ENCODE measurements around the gene SSB. TPM values are rescaled to one million over a fixed set of nuclear protein-coding genes. Genes with fewer than 3 reads are reported as not detected.

The SSB gene
- total and polyA plus RNA-seq, 2 of the 13 experiments (the other 11 are each of a cell fraction or from before 2014, with no cell fraction given): 109 to 208 TPM

- TF ChIP-seq HNF4G (IDR thresholded peaks at IDR 0.05; ENCODE audit: borderline replicate concordance, low read depth, low read length) (no peak; the same call in 1 of the 2 replicates), HNF4G (CRISPR knock-in tag; IDR thresholded peaks at IDR 0.05; ENCODE audit: borderline replicate concordance, low read depth) (no peak), ZNF136 (CRISPR knock-in tag; IDR thresholded peaks at IDR 0.05; ENCODE audit: low read depth) (0 out of 2 replicates have a peak, but pooled peaks have one; percentile 61), PHF20 (CRISPR knock-in tag; IDR thresholded peaks at IDR 0.05) (peak; percentile 89), CENPT (CRISPR knock-in tag; IDR thresholded peaks at IDR 0.05; ENCODE audit: low read depth) (0 out of 2 replicates have a peak, but pooled peaks have one; percentile 40), GATAD1 (CRISPR knock-in tag; IDR thresholded peaks at IDR 0.05) (peak; percentile 86), HDAC1 (CRISPR knock-in tag; IDR thresholded peaks at IDR 0.05) (peak; percentile 87), IRF9 (CRISPR knock-in tag; IDR thresholded peaks at IDR 0.05; ENCODE audit: borderline replicate concordance) (peak; percentile 98), ZNF549 (CRISPR knock-in tag; IDR thresholded peaks at IDR 0.05) (peak; percentile 75; the same call in 1 of the 2 replicates), RARA (CRISPR knock-in tag; IDR thresholded peaks at IDR 0.05) (peak; percentile 42; the same call in 1 of the 2 replicates), REXO4 (CRISPR knock-in tag; IDR thresholded peaks at IDR 0.05; ENCODE audit: borderline replicate concordance) (no peak; the same call in none of the 2 replicates), HOXA5 (CRISPR knock-in tag; IDR thresholded peaks at IDR 0.05) (0 out of 2 replicates have a peak, but pooled peaks have one; percentile 44), ZBTB40 (IDR thresholded peaks at IDR 0.05) (no peak), ZBTB40 (CRISPR knock-in tag; IDR thresholded peaks at IDR 0.05) (peak; percentile 90), ZNF335 (CRISPR knock-in tag; IDR thresholded peaks at IDR 0.05) (peak; percentile 37; the same call in 1 of the 2 replicates), REPIN1 (CRISPR knock-in tag; IDR thresholded peaks at IDR 0.05; ENCODE audit: borderline replicate concordance, low read depth) (peak; percentile 92), PRMT3 (CRISPR knock-in tag; IDR thresholded peaks at IDR 0.05; ENCODE audit: borderline replicate concordance, low read depth) (peak; percentile 97), MXI1 (IDR thresholded peaks at IDR 0.05; ENCODE audit: borderline replicate concordance, low read depth, low read length) (peak; percentile 96), ZNF256 (CRISPR knock-in tag; conservative IDR thresholded peaks at IDR 0.05) (0 out of 2 replicates have a peak, but pooled peaks have one; percentile 26)
Measured at GRCh38 chr2:169824373-169825333, 26.0 kb downstream of the SSB start, which contains the start of gene METTL5 (continued).

All from HepG2 (cell line).